Thymus (tissue), 11 donors: ENCODE results near the gene SLC1A3. TPM values are rescaled to one million over a fixed set of nuclear protein-coding genes. Genes with fewer than 3 reads are reported as not detected.

Source experiments
- DNase-seq, 9 donors: peaks; one replicate each; pipeline ENCODE4 v3.0.0-alpha.2; 2013; ENCODE audit warnings: low spot score in 9 of 9, low read depth in 6 of 9, missing footprints in 1 of 9
- H3K27ac ChIP-seq, 2 donors: one replicate each; pipeline ENCODE4 v1.5.1; 2013; ENCODE audit warnings: control low read depth in 1 of 2, low read depth in 1 of 2, low read length in 1 of 2, mild to moderate bottlenecking in 1 of 2, moderate library complexity in 1 of 2
- H3K27me3 ChIP-seq, 2 donors: one replicate each; pipeline ENCODE4 v1.5.1; 2013; ENCODE audit warnings: low read length in 1 of 2; ENCODE audit not compliant: control insufficient read depth in 2 of 2, insufficient read depth in 1 of 2
- H3K36me3 ChIP-seq, 2 donors: one replicate each; pipeline ENCODE4 v1.5.1; 2013; ENCODE audit warnings: low read length in 1 of 2, mild to moderate bottlenecking in 1 of 2, moderate library complexity in 1 of 2; ENCODE audit not compliant: control insufficient read depth in 2 of 2, insufficient read depth in 2 of 2
- H3K4me1 ChIP-seq, 2 donors: one replicate each; pipeline ENCODE4 v1.5.1; 2013; ENCODE audit warnings: low read length in 2 of 2; ENCODE audit not compliant: control insufficient read depth in 2 of 2, insufficient read depth in 2 of 2
- H3K4me3 ChIP-seq, 2 donors: one replicate each; pipeline ENCODE4 v1.5.1; 2013; ENCODE audit warnings: low read length in 2 of 2, control low read depth in 1 of 2, mild to moderate bottlenecking in 1 of 2
- H3K9me3 ChIP-seq, 2 donors: one replicate each; pipeline ENCODE4 v1.5.1; 2013; ENCODE audit warnings: low read length in 1 of 2, mild to moderate bottlenecking in 1 of 2; ENCODE audit not compliant: control insufficient read depth in 2 of 2, insufficient read depth in 1 of 2
- WGBS: extraction: QIAGEN DNeasy Blood & Tissue Kit; methylation state at CpG from one replicate; pipeline ENCODE4 v1.1.7; 2013; 5-methylcytosine and 5-hydroxymethylcytosine counted together
- polyA plus RNA-seq: library from polyadenylated mRNA; stranded (reverse); fragments of 200-250 nt; gene quantifications from one replicate; pipeline ENCODE4 v1.2.3, GENCODE V29; 2013
- total RNA-seq: library from RNA; stranded (reverse); fragments of 120-200 nt; gene quantifications from one replicate; pipeline ENCODE4 v1.2.4, GENCODE V29; 2013
- donor health status: healthy.

Gene SLC1A3
- total and polyA plus RNA-seq, 2 donors: 2.6 to 11.8 TPM

DNA sequence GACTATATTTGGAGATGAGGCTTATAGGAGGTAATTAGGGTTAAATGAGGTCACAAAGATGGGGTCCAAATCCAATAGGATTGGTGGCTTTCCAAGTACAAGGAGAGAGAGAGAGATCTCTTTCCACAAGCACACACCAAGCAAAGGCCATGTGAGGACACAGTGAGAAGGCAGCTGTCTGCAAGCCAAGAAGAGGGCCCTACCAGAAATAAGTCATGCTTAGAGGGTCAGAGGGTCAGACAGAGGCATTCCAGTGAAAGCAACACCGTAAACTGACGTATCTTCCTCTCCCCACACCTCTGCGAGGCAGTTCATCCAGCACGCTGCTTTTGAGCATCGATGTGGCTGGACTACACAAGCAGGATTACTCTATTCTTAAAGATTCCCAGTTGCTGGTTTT lies 87.9 kb downstream of the SLC1A3 start:
- H3K4me1 ChIP-seq: peaks cover 0 to 15% of the 10 kb centered on the region in 2 donors
- H3K36me3 ChIP-seq: no peaks in the 10 kb centered on the region
- peaks cover 0 to 17% of the 10 kb centered on the region in 2 donors for H3K27me3 ChIP-seq
- DNase-seq: no peak
- H3K4me3 ChIP-seq: no peak overlapping the region
- 96% methylated on average over 5 of the region's 5 CpGs for WGBS
- no peak overlapping the region for H3K27ac ChIP-seq
- no peaks in the 10 kb centered on the region for H3K9me3 ChIP-seq

DNA sequence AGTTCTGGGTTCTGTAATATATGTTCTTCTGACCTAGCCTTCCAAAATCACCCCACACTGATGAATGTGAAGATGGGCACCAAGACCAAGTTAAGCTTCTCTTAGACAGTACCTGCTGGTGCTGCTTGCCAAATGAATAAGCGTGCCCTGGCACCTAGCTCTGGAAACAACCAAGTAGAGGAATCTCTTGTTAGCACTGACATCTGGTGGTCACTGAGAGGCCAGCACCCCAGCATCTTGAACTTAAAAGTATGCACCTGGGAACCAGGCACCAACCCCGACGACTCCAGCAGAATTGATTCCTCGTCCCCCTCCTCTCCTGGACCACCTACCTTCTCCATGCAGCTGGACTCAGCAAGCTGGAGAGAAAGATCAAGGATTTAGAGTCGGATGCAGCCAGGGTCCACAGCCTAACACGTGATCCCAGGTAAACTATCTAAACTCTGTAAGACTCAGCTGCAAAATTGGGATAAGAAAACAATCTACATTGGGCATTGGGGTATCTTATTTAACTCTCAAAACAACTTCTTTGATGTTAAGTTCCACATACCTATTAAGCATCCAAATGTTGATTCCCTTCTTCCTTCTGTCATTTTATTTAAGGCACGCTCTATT lies 89.8 kb downstream of the SLC1A3 start:
- Histone ChIP-seq H3K27me3 (peaks cover 0 to 12% of the 10 kb centered on the region in 2 donors), H3K9me3 (no peaks in the 10 kb centered on the region), H3K4me3 (no peak overlapping the region), H3K27ac (no peak overlapping the region), H3K4me1 (peaks cover 0 to 11% of the 10 kb centered on the region in 2 donors), H3K36me3 (no peaks in the 10 kb centered on the region)
- 57% methylated on average over 7 of the region's 7 CpGs for WGBS
- peak in 7 of 9 donors; percentile 27 to 67 (median 32) for DNase-seq

DNA sequence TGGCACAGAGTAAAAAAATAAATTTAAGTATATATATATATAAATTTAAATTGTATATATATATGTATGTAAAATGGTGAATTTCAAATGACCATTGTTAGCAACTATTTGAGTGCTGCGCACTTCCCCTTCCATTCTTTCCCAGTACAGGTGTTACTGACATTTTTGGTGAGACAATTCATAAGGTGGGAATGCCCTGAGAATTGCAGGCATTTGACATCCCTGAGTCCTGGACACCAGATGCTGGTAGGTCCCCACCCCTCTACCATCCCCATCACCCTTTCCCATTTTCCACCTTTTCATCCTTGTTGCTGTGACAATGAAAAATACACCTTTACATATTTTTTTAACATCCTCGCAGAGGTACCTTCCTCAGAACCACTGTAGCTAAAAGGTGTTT lies 91.6 kb downstream of the SLC1A3 start:
- Histone ChIP-seq H3K27me3 (peaks cover 0 to 7% of the 10 kb centered on the region in 2 donors), H3K9me3 (no peaks in the 10 kb centered on the region), H3K4me3 (no peak overlapping the region), H3K4me1 (peaks cover 0 to 2% of the 10 kb centered on the region in 2 donors), H3K27ac (no peak overlapping the region), H3K36me3 (no peaks in the 10 kb centered on the region)
- DNase-seq: no peak
- 97% methylated on average over 2 of the region's 2 CpGs for WGBS

DNA sequence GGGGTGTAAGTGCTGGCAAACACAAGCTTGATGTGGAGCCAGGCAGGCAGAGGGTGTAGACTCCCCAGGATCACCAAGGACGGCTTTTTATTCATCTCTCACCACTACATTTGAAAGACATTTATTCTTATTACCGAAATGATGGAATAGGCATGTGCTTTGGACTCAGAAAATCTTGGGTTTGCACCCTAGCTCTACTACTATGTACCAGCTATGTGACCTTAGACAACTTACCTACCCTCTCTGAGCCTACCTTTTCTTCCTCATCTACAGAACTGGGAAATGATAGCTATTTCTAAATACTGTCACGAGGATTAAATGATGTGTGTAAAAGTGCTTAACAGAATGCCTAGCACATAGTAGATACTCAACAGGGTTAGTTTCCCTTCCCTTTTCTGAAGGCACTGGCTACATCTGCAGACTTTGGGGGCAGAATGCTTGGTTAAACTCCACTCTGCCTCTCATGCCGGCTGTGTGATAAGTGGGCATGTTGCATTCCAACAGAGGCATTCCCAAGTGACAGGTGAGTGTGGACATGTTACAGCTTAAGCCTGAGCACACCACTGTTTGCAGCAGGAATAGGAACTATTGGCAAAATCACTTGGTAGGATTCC lies 94.8 kb downstream of the SLC1A3 start:
- no peaks in the 10 kb centered on the region for H3K36me3 ChIP-seq
- H3K4me3 ChIP-seq: no peak overlapping the region
- H3K27ac ChIP-seq: no peak overlapping the region
- no peaks in the 10 kb centered on the region for H3K4me1 ChIP-seq
- DNase-seq: no peak
- no peaks in the 10 kb centered on the region for H3K9me3 ChIP-seq
- WGBS: 94% methylated on average over 4 of the region's 4 CpGs
- H3K27me3 ChIP-seq: no peaks in the 10 kb centered on the region

DNA sequence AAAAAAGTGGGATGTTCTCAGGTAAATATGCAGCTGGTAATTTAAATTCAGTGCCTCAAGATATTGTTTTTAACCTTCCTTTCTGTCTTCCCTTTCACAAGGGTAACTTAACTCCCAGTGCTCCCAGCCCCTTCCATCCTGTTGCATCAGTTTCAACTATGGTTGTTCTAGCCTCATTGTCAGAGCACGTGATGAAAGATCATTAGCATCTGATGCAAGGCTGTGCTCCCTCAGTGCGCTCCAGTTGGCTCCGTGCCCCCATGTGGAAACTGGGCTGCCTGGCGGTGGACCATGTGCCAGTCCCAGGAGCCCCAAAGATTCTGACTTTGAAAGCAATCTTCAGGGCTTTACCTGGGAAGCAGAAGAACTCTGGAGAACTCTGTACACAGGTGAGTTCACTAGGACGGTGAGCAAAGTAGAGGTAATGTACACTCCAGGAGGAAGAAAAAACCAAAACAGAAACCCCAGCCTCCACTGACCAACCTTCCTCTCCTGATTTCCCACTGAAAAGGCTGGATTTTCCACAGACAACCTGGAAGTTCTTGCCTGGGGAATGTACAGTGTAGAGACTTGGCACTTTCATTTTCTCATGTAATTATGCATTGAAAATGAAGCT lies 96.9 kb downstream of the SLC1A3 start:
- Histone ChIP-seq H3K4me1 (no peaks in the 10 kb centered on the region), H3K36me3 (no peaks in the 10 kb centered on the region), H3K27me3 (no peaks in the 10 kb centered on the region), H3K4me3 (no peak overlapping the region), H3K27ac (no peak overlapping the region), H3K9me3 (no peaks in the 10 kb centered on the region)
- 98% methylated on average over 5 of the region's 5 CpGs for WGBS
- no peak for DNase-seq

DNA sequence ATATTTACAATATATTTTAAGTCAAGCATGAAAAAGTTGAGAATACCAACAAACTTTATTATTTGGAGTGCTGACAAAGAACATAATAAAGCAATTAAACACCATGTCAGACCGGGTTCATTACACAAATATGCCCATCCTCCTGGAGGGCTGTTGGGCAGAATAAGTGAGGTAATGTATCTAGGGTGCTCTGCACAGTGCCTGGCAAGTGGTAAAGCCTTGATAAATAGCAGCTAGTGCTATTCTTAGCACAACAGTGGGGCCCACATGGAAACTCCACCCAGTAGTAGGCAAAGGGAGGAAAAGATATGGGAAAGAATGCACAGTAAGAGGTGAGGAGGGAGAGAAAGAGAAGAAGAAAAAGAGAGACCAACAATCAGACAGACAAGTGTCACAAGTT lies 97.7 kb downstream of the SLC1A3 start:
- H3K36me3 ChIP-seq: no peaks in the 10 kb centered on the region
- H3K27ac ChIP-seq: no peak overlapping the region
- no peak for DNase-seq
- 93% methylated on average over 1 of the region's 1 CpG for WGBS
- no peak overlapping the region for H3K4me3 ChIP-seq
- H3K4me1 ChIP-seq: no peaks in the 10 kb centered on the region
- no peaks in the 10 kb centered on the region for H3K9me3 ChIP-seq
- H3K27me3 ChIP-seq: no peaks in the 10 kb centered on the region

DNA sequence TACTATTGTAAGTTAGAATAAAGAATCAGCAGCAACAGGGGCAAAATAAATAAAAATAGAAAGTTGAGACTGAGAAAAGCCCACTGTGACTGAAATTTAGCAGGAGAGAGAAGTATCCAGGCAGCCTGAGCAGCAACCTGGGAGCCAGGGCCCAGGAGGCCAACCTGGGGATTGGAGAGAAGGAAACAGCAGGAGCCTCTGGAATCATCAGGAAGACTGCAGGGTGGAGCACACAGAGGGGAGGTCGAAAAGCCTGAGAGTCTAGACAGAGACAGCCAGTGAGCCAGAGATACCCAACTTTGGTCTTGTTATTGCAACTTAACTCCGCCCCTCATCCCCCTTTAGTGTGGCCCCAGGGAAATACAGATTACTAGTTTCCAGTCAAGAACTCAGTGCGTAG lies 98.6 kb downstream of the SLC1A3 start:
- Histone ChIP-seq H3K4me3 (no peak overlapping the region), H3K27ac (no peak overlapping the region), H3K4me1 (no peaks in the 10 kb centered on the region), H3K36me3 (no peaks in the 10 kb centered on the region), H3K27me3 (no peaks in the 10 kb centered on the region), H3K9me3 (no peaks in the 10 kb centered on the region)
- DNase-seq: no peak
- 96% methylated on average over 3 of the region's 3 CpGs for WGBS

DNA sequence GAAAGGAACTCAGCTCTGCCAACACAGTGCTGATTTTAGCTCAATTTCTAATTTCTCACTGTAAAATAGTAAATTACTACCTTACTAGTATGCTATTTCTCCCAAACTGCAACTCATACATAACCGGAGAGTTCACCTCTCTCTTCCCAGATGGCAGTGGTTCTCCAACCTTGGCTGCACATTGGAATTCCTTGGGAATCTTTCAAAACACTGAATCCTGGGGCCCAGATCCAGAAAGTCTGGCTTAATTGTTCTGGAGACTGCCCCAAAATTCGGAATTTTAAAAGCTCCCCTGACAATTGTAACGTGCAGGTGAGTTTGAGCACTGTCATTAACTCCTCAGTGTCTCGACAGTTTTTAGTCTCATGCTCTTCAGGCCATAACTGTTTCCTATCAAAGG lies 100.3 kb downstream of the SLC1A3 start:
- DNase-seq: no peak
- H3K4me1 ChIP-seq: no peaks in the 10 kb centered on the region
- no peak overlapping the region for H3K27ac ChIP-seq
- H3K27me3 ChIP-seq: no peaks in the 10 kb centered on the region
- 93% methylated on average over 4 of the region's 4 CpGs for WGBS
- H3K9me3 ChIP-seq: no peaks in the 10 kb centered on the region
- no peaks in the 10 kb centered on the region for H3K36me3 ChIP-seq
- H3K4me3 ChIP-seq: no peak overlapping the region

DNA sequence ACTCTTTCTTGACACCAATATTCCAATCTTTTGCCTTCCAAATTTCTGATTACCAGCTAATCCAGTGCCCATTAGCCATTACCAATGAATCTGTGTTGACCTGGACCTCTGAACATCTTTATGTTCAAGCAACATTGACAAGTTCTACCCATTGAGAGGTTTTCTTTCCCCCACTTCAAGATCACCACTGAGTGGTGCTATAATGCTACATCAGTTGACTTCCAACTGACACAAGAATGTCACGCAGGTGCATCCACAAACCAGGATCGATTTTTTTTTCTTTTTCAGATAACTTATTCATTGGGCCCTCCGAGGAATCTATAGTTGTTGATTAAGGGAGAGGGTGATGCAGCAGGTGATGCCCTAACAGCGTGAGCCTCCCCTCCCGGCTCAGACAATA lies 102.6 kb downstream of the SLC1A3 start:
- Histone ChIP-seq H3K4me3 (no peak overlapping the region), H3K36me3 (no peaks in the 10 kb centered on the region), H3K27me3 (no peaks in the 10 kb centered on the region), H3K27ac (no peak overlapping the region), H3K4me1 (no peaks in the 10 kb centered on the region), H3K9me3 (no peaks in the 10 kb centered on the region)
- DNase-seq: no peak
- WGBS: 94% methylated on average over 5 of the region's 5 CpGs
